Hematopoietic multipotent progenitor cell treated with erythropoietin and hydrocortisone succinate and interleukin-3 and kit ligand, for 6 days (in vitro differentiated cells): ENCODE data around the gene CIB2.
"Not testable (repeated sequence)": the region's sequence is repeated elsewhere in the genome, so short reads cannot be mapped to it uniquely, and the experiment has no call there.

Experiments
- DNase-seq: peaks from one replicate; pipeline ENCODE4 v3.0.0-alpha.2; 2015

The CIB2 gene

GRCh38 chr15:78131295-78132061 is at the start of gene CIB2:
CIB2 (minus strand) TSS chr15:78131445; CDS start chr15:78131215, 230 bp downstream.
- DNase-seq: peak; percentile 77

DNA sequence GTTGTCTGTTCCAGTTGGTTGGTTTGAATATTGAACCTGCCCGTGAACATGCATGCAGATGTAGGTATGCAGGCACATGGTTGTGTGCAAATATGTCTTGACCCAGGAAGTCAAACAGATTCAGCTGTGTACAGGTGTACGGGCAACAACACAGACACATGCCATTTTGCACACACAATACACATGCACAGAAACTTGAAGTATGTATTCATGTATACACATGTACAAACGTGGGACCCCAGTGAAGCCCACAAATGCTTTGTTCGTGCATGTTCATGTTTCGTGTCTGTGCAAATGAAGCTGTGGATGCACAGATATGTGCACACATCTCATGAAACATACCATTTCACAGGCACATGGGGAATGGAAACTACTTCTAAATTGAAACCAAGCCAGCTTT is 48.7 kb upstream of the CIB2 start:
- DNase-seq: no peak

- DNase-seq: no peak
Measured at GRCh38 chr15:78179286-78179840, 48.1 kb upstream of the CIB2 start.

DNA sequence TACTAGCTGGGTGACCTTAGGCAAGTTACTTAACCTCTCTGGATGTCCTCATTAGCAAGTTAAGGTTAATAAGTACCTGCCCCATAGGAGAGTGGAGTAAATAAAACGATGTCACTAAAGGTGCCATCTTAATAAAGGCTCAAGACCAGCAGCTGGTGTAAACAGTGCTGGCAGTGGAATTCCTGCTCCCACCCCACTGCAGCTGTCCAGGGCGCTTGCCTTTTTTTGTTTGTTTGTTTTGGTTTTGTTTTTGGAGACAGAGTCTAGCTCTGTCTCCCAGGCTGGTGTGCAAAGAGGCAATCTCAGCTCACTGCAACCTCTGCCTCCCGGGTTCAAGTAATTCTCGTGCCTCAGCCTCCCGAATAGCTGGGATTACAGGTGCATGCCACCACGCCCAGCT is 46.8 kb upstream of the CIB2 start:
- DNase-seq: no peak

- peak; percentile 67 for DNase-seq
Measured at GRCh38 chr15:78177447-78177873, 46.2 kb upstream of the CIB2 start.

DNA sequence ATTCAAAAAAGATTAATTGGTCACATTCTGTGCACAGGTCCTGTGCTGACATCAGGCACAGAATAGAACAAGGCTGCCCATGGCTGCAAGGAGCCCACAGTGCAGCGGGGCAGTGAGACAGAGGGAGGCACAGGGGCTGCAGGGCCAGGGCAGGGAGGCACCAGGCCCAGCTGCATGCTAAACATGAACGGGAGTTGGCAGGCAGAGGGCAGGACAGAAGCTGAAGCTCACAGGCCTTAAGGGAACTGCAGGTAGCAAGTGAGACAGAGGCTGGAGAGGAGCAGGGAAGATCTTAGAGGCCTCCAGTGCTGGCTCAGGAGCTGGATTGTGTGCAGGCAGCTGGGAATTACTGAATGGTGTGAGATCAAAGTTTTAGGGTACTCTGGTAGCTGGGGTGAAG is 44.1 kb upstream of the CIB2 start:
- DNase-seq: no peak

DNA sequence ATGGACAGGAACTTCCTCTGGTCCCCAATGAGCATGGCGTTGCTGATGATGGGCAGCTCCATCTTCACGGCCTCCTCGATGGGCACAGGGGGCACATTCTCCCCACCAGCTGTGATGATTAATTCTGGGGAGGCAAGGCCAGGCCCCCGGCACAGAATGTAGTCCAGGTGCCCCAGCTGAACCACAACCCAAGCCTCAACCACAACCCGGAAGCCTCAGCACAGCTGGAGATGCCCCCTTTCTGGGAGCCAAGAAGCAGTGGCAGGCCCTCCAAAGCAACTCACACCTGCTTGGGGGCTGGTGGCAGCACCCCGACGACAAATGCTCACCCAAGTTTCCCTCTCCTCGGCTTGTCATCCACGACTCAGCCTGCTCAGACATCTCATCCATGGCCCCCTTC is 43.2 kb upstream of the CIB2 start:
- peak; percentile 32 for DNase-seq

GRCh38 chr15:78171864-78172472 is 40.7 kb upstream of the CIB2 start:
- no peak for DNase-seq

- DNase-seq: no peak
Measured at GRCh38 chr15:78170848-78171773, 39.9 kb upstream of the CIB2 start.

- DNase-seq: no peak
Measured at GRCh38 chr15:78168608-78169007, 37.4 kb upstream of the CIB2 start.

DNA sequence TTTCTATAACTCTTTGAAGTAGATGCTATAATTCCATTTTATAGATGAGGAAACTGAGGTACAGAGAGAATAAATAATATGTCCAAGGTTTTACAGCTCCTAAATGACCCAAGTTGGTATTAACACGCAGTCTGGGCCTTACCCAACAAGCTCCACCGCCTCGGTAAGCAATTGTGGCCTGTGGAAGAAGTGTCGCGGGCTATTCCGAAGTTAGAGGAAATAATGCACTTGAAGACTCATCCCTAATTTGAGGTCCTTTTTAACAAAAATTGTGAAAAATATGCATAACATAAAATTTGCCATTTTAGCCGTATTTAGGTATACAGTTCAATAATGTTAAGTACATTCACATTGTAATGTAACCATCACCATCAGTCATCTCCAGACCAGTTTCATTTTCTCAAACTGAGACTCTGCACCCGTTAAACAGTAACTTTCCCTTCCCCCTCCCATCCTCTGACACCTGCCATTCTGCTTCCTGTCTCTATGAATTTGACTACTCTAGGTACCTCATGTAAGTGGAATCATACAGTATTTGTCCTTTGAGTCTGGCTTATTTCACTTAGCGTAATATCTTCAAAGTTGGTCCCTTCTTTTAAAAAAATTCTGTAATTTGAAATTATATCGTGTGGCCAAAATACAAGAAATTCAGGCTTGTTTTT is 36.1 kb upstream of the CIB2 start:
- DNase-seq: no peak

- DNase-seq: no peak
Measured at GRCh38 chr15:78164010-78164409, 32.8 kb upstream of the CIB2 start.

DNA sequence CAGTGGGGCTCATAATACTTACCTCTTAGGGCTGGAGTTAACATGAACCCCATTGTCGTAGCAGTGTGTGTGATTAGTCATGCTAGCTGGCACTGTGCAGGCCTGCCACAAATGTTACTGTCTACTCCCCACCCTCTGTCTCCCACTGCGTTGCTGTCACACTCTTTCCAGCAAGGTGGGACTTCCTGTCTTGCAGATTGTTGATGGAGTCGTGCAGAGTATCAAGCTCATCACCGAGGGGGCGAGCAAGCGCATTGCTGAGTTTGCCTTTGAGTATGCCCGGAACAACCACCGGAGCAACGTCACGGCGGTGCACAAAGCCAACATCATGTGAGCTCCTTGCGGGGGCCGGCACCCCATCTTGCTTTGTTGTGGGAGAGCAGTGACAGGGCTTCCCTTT is 30.8 kb upstream of the CIB2 start:
- DNase-seq: peak; percentile 32

DNA sequence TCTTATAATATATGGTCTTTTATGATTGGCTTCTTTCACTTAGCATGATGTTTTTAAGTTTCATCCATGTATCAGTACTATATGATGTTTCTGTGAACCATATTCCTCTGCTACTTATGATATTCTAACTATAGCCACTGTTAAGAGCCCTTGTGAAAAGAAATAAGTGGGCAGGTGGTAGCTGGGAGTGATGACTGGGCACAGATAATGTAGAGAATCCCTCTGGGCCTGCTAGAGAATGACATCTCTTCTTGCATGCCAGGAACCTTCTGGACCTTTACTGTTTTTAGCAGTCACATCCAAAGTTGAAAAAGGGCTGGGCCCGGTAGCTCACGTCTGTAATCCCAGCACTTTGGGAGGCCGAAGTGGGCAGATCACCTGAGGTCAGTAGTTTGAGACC is 28.1 kb upstream of the CIB2 start:
- no peak for DNase-seq

GRCh38 chr15:78157203-78157602 is 26.0 kb upstream of the CIB2 start:
- DNase-seq: no peak

DNA sequence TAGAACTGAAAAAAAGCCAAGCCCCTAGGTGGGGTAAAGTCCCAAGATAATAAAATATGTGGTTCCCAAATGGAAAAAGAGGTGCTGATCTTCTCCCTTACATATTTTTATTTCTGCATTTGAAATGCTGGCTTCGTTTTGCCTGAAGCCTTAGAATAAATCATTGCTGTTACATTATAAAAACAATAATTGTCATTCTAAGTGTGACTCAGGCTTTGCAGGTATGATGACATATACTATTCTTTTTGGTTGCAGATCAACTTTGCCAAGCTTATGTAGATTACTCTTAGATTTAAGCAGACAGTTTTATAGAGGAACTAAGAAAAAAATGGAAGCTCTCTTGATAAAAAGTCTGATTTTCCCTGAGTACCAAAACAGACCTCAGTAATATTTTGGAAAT is 25.4 kb upstream of the CIB2 start:
- DNase-seq: no peak

- DNase-seq: no peak
Measured at GRCh38 chr15:78155355-78155939, 24.2 kb upstream of the CIB2 start.

GRCh38 chr15:78154955-78155354 is 23.7 kb upstream of the CIB2 start:
- no peak for DNase-seq

DNA sequence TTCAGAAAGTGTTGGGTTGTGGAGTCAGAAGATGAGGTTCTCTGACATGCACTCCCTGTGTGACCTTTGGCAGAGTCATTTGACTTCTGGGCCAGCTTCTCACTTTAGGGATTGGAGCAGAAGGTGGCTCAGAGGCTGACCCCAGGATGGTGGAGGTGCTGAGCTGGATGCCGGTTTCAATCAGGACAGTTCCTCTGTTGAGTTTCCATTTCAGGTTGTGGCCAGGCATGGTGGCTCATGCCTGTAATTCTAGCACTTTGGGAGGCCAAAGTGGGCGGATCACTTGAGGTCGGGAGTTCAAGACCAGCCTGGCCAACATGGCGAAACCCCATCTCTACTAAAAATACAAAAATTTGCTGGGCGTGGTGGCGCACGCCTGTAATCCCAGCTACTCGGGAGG is 19.8 kb upstream of the CIB2 start:
- not testable (repeated sequence) for DNase-seq

GRCh38 chr15:78149805-78150751 is 18.8 kb upstream of the CIB2 start:
- DNase-seq: peak; percentile 23
